HEK293 (cell line): Measurements from ENCODE around the gene NELFE.

Experiments
- CTCF ChIP-seq: fragments of 450-650 bp; formaldehyde crosslinking; IDR thresholded peaks from 2 replicates; pipeline ENCODE4 v1.5.1; 2016; ENCODE audit warnings: missing biosample characterization, missing genetic modification characterization
- GLI4 ChIP-seq: fragments of 450-650 bp; formaldehyde crosslinking; IDR thresholded peaks from 2 replicates; pipeline ENCODE4 v1.5.1; 2016; ENCODE audit warnings: missing biosample characterization, missing genetic modification characterization
- KLF8 ChIP-seq: fragments of 450-650 bp; formaldehyde crosslinking; IDR thresholded peaks from 2 replicates; pipeline ENCODE4 v1.5.1; 2016; ENCODE audit warnings: missing biosample characterization, missing genetic modification characterization
- MYNN ChIP-seq: fragments of 450-650 bp; formaldehyde crosslinking; IDR thresholded peaks from 2 replicates; pipeline ENCODE4 v1.5.1; 2016; ENCODE audit warnings: missing biosample characterization, missing genetic modification characterization, borderline replicate concordance
- OSR2 ChIP-seq: fragments of 450-650 bp; formaldehyde crosslinking; IDR thresholded peaks from 2 replicates; pipeline ENCODE4 v1.5.1; 2016; ENCODE audit warnings: missing biosample characterization, missing genetic modification characterization
- SETDB1 ChIP-seq: IDR thresholded peaks from one replicate; pipeline ENCODE4 v1.6.1; 2017; ENCODE audit warnings: mild to moderate bottlenecking, low read length, moderate library complexity, mixed read lengths; ENCODE audit not compliant: insufficient read length
- SP2 ChIP-seq: fragments of 450-650 bp; formaldehyde crosslinking; IDR thresholded peaks from 2 replicates; pipeline ENCODE4 v1.5.1; 2016; ENCODE audit warnings: missing biosample characterization, missing genetic modification characterization
- TCF7L2 ChIP-seq: IDR thresholded peaks from 2 replicates; pipeline ENCODE4 v1.6.1; 2011; ENCODE audit warnings: low read depth, mild to moderate bottlenecking, inconsistent platforms, low read length, moderate library complexity, borderline replicate concordance
- YY2 ChIP-seq: fragments of 450-650 bp; formaldehyde crosslinking; IDR thresholded peaks from 2 replicates; pipeline ENCODE4 v1.5.1; 2016; ENCODE audit warnings: missing biosample characterization, missing genetic modification characterization
- ZBTB1 ChIP-seq: fragments of 450-650 bp; formaldehyde crosslinking; IDR thresholded peaks from 2 replicates; pipeline ENCODE4 v1.5.1; 2016; ENCODE audit warnings: missing biosample characterization, missing genetic modification characterization
- ZFHX2 ChIP-seq: fragments of 450-650 bp; formaldehyde crosslinking; conservative IDR thresholded peaks from 2 replicates; pipeline ENCODE4 v1.5.1; 2016; ENCODE audit warnings: missing biosample characterization, missing genetic modification characterization
- ZNF114 ChIP-seq: fragments of 450-650 bp; formaldehyde crosslinking; IDR thresholded peaks from 2 replicates; pipeline ENCODE4 v1.5.0; 2017; ENCODE audit warnings: missing biosample characterization, missing genetic modification characterization
- ZNF16 ChIP-seq: fragments of 450-650 bp; formaldehyde crosslinking; IDR thresholded peaks from 2 replicates; pipeline ENCODE4 v1.5.1; 2016; ENCODE audit warnings: low read depth, missing biosample characterization, missing genetic modification characterization
- ZNF2 ChIP-seq: fragments of 450-650 bp; formaldehyde crosslinking; IDR thresholded peaks from 2 replicates; pipeline ENCODE4 v1.5.1; 2016; ENCODE audit warnings: missing biosample characterization, missing genetic modification characterization
- ZNF324 ChIP-seq: fragments of 450-650 bp; formaldehyde crosslinking; IDR thresholded peaks from 2 replicates; pipeline ENCODE4 v1.5.1; 2016; ENCODE audit warnings: missing biosample characterization, missing genetic modification characterization
- ZNF362 ChIP-seq: fragments of 450-650 bp; formaldehyde crosslinking; IDR thresholded peaks from 2 replicates; pipeline ENCODE4 v1.5.1; 2016; ENCODE audit warnings: missing biosample characterization, missing genetic modification characterization
- ZNF433 ChIP-seq: fragments of 450-650 bp; formaldehyde crosslinking; IDR thresholded peaks from 2 replicates; pipeline ENCODE4 v1.5.1; 2016; ENCODE audit warnings: missing biosample characterization, missing genetic modification characterization, low read depth
- ZNF529 ChIP-seq: fragments of 450-650 bp; formaldehyde crosslinking; IDR thresholded peaks from 2 replicates; pipeline ENCODE4 v1.5.1; 2017; ENCODE audit warnings: missing genetic modification characterization, missing biosample characterization; ENCODE audit not compliant: insufficient replicate concordance
- ZNF544 ChIP-seq: fragments of 450-650 bp; formaldehyde crosslinking; IDR thresholded peaks from 2 replicates; pipeline ENCODE4 v1.5.0; 2017; ENCODE audit warnings: missing biosample characterization, missing genetic modification characterization
- ZNF549 ChIP-seq: fragments of 450-650 bp; IDR thresholded peaks from 2 replicates; pipeline ENCODE4 v1.5.1; 2018; ENCODE audit warnings: missing biosample characterization, missing genetic modification characterization, mild to moderate bottlenecking, inconsistent platforms, moderate library complexity
- ZNF76 ChIP-seq: fragments of 450-650 bp; formaldehyde crosslinking; IDR thresholded peaks from 2 replicates; pipeline ENCODE4; 2016; ENCODE audit warnings: low read depth, missing biosample characterization, missing genetic modification characterization, borderline replicate concordance
- ZSCAN16 ChIP-seq: fragments of 450-650 bp; formaldehyde crosslinking; IDR thresholded peaks from 2 replicates; pipeline ENCODE4 v1.5.1; 2016; ENCODE audit warnings: missing biosample characterization, missing genetic modification characterization
- TF ChIP-seq, protein P1 (sequence below): fragments of 450-650 bp; formaldehyde crosslinking; IDR thresholded peaks from 2 replicates; pipeline ENCODE4 v1.5.1; 2016; ENCODE audit warnings: missing biosample characterization, missing genetic modification characterization
- TF ChIP-seq, protein P2 (sequence below): fragments of 450-650 bp; formaldehyde crosslinking; IDR thresholded peaks from 2 replicates; pipeline ENCODE4 v1.5.1; 2016; ENCODE audit warnings: missing biosample characterization, missing genetic modification characterization
- TF ChIP-seq, protein P3 (sequence below): fragments of 450-650 bp; formaldehyde crosslinking; IDR thresholded peaks from 2 replicates; pipeline ENCODE4 v1.5.1; 2017; ENCODE audit warnings: missing biosample characterization, missing genetic modification characterization
- TF ChIP-seq, protein P4 (sequence below): fragments of 450-650 bp; formaldehyde crosslinking; IDR thresholded peaks from 2 replicates; pipeline ENCODE4 v1.5.0; 2017; ENCODE audit warnings: missing biosample characterization, missing genetic modification characterization, borderline replicate concordance

Gene NELFE

DNA sequence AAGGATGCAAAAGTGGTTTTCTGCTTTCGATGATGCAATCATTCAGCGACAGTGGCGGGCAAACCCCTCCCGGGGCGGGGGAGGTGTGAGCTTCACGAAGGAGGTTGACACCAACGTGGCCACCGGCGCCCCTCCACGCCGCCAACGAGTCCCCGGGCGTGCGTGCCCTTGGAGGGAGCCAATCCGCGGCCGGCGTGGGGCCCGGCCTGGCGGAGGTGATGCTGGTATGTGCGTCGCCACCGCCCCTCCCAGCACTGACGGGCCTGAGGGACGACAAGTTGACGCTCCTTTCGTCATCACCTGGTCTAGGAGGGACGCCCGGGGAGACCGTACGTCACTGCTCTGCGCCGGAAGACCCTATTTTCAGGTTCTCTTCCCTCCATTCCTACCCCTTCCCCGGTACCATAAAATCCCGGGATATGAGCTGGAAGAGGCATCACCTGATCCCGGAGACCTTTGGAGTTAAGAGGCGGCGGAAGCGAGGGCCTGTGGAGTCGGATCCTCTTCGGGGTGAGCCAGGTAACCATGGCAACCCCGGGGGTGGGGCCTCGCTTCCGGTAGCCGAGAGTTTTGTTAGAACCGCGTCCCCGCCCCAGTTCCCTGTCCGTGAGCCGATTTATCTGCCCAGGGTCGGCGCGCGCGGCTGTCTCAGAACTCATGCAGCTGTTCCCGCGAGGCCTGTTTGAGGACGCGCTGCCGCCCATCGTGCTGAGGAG is 13.4 kb upstream of the NELFE start, which contains the start of gene DXO (continued):
- no peak for TF ChIP-seq ZNF16 (tag by site-specific recombination)
- TF ChIP-seq YY2 (tag by site-specific recombination), result peak; percentile 90
- no peak; the same call in 1 of the 2 replicates for TF ChIP-seq ZBTB1
- TF ChIP-seq, protein P1, sequence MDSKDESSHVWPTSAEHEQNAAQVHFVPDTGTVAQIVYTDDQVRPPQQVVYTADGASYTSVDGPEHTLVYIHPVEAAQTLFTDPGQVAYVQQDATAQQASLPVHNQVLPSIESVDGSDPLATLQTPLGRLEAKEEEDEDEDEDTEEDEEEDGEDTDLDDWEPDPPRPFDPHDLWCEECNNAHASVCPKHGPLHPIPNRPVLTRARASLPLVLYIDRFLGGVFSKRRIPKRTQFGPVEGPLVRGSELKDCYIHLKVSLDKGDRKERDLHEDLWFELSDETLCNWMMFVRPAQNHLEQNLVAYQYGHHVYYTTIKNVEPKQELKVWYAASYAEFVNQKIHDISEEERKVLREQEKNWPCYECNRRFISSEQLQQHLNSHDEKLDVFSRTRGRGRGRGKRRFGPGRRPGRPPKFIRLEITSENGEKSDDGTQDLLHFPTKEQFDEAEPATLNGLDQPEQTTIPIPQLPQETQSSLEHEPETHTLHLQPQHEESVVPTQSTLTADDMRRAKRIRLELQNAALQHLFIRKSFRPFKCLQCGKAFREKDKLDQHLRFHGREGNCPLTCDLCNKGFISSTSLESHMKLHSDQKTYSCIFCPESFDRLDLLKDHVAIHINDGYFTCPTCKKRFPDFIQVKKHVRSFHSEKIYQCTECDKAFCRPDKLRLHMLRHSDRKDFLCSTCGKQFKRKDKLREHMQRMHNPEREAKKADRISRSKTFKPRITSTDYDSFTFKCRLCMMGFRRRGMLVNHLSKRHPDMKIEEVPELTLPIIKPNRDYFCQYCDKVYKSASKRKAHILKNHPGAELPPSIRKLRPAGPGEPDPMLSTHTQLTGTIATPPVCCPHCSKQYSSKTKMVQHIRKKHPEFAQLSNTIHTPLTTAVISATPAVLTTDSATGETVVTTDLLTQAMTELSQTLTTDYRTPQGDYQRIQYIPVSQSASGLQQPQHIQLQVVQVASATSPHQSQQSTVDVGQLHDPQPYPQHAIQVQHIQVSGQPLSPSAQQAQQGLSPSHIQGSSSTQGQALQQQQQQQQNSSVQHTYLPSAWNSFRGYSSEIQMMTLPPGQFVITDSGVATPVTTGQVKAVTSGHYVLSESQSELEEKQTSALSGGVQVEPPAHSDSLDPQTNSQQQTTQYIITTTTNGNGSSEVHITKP, result peak; percentile 95
- TF ChIP-seq MYNN (tag by site-specific recombination), result peak; percentile 35; the same call in 1 of the 2 replicates
- TF ChIP-seq, protein P2, sequence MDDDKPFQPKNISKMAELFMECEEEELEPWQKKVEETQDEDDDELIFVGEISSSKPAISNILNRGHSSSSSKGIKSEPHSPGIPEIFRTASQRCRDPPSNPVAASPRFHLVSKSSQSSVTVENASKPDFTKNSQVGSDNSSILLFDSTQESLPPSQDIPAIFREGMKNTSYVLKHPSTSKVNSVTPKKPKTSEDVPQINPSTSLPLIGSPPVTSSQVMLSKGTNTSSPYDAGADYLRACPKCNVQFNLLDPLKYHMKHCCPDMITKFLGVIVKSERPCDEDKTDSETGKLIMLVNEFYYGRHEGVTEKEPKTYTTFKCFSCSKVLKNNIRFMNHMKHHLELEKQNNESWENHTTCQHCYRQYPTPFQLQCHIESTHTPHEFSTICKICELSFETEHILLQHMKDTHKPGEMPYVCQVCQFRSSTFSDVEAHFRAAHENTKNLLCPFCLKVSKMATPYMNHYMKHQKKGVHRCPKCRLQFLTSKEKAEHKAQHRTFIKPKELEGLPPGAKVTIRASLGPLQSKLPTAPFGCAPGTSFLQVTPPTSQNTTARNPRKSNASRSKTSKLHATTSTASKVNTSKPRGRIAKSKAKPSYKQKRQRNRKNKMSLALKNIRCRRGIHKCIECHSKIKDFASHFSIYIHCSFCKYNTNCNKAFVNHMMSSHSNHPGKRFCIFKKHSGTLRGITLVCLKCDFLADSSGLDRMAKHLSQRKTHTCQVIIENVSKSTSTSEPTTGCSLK, result no peak
- no peak for TF ChIP-seq ZNF529 (tag by site-specific recombination)
- TF ChIP-seq ZFHX2 (tag by site-specific recombination), result peak; percentile 93
- no peak for TF ChIP-seq ZNF433 (tag by site-specific recombination)
- TF ChIP-seq ZNF76 (tag by site-specific recombination), result peak; percentile 81
- TF ChIP-seq ZNF324, result peak; percentile 76
- TF ChIP-seq, protein P3, sequence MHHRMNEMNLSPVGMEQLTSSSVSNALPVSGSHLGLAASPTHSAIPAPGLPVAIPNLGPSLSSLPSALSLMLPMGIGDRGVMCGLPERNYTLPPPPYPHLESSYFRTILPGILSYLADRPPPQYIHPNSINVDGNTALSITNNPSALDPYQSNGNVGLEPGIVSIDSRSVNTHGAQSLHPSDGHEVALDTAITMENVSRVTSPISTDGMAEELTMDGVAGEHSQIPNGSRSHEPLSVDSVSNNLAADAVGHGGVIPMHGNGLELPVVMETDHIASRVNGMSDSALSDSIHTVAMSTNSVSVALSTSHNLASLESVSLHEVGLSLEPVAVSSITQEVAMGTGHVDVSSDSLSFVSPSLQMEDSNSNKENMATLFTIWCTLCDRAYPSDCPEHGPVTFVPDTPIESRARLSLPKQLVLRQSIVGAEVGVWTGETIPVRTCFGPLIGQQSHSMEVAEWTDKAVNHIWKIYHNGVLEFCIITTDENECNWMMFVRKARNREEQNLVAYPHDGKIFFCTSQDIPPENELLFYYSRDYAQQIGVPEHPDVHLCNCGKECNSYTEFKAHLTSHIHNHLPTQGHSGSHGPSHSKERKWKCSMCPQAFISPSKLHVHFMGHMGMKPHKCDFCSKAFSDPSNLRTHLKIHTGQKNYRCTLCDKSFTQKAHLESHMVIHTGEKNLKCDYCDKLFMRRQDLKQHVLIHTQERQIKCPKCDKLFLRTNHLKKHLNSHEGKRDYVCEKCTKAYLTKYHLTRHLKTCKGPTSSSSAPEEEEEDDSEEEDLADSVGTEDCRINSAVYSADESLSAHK (tag by site-specific recombination), result peak; percentile 64; the same call in 1 of the 2 replicates
- TF ChIP-seq ZNF2 (tag by site-specific recombination), result peak; percentile 92; the same call in 1 of the 2 replicates
- TF ChIP-seq, protein P4, sequence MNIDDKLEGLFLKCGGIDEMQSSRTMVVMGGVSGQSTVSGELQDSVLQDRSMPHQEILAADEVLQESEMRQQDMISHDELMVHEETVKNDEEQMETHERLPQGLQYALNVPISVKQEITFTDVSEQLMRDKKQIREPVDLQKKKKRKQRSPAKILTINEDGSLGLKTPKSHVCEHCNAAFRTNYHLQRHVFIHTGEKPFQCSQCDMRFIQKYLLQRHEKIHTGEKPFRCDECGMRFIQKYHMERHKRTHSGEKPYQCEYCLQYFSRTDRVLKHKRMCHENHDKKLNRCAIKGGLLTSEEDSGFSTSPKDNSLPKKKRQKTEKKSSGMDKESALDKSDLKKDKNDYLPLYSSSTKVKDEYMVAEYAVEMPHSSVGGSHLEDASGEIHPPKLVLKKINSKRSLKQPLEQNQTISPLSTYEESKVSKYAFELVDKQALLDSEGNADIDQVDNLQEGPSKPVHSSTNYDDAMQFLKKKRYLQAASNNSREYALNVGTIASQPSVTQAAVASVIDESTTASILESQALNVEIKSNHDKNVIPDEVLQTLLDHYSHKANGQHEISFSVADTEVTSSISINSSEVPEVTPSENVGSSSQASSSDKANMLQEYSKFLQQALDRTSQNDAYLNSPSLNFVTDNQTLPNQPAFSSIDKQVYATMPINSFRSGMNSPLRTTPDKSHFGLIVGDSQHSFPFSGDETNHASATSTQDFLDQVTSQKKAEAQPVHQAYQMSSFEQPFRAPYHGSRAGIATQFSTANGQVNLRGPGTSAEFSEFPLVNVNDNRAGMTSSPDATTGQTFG, result 0 out of 2 replicates have a peak, but pooled peaks have one; percentile 68
- no peak for TF ChIP-seq ZNF544 (tag by site-specific recombination)
- no peak for TF ChIP-seq ZNF114 (tag by site-specific recombination)
- no peak for TF ChIP-seq CTCF
- peak; percentile 16; the same call in 1 of the 2 replicates for TF ChIP-seq GLI4 (tag by site-specific recombination)
- TF ChIP-seq ZNF549 (tag by site-specific recombination), result no peak
- no peak for TF ChIP-seq ZSCAN16
- peak; percentile 99 for TF ChIP-seq SP2 (tag by site-specific recombination)
- peak; percentile 51; the same call in 1 of the 2 replicates for TF ChIP-seq OSR2 (tag by site-specific recombination)
- TF ChIP-seq SETDB1, result no peak
- TF ChIP-seq ZNF362 (tag by site-specific recombination), result no peak
- TF ChIP-seq TCF7L2, result no peak
- peak; percentile 99 for TF ChIP-seq KLF8 (tag by site-specific recombination)
